Retinal pigment epithelial cell (primary cell): ENCODE measurements around the gene PSG6.
"Not testable (repeated sequence)": the region's sequence is repeated elsewhere in the genome, so short reads cannot be mapped to it uniquely, and the experiment has no call there.

Experiments
- DNase-seq: peaks from one replicate; pipeline ENCODE4 v3.0.0-alpha.2; 2010; ENCODE audit warnings: low read depth
- H3K4me3 ChIP-seq: 2 replicates; pipeline ENCODE4 v1.5.1; 2011; ENCODE audit warnings: mild to moderate bottlenecking, low read length, control low read depth, moderate library complexity
- TF ChIP-seq, protein P1 (sequence below): conservative IDR thresholded peaks from 2 replicates; pipeline ENCODE4 v1.5.1; 2011; ENCODE audit warnings: low read depth, low read length, control low read depth, inconsistent platforms

Gene PSG6

DNA sequence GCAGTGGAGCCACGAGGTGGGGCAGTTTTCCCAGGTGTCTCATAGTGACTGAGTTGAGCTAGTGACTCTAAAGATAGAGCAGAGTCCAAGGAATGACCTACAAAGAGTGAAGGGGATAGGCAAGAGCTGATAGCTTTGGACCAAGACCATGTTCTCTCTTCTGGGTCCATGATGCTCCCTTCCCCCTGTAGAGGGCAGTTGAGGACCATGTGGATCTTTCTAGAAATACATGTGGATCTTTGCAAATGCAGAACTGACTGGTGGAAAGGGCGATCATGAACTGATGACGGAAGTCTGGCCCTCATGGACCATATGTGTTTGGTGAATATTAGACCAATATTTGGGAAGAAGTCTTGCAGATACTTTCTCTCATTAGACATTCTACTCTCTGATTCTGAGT lies 45.1 kb downstream of the PSG6 start:
- no peak overlapping the region for H3K4me3 ChIP-seq
- DNase-seq: no peak
- TF ChIP-seq, protein P1, sequence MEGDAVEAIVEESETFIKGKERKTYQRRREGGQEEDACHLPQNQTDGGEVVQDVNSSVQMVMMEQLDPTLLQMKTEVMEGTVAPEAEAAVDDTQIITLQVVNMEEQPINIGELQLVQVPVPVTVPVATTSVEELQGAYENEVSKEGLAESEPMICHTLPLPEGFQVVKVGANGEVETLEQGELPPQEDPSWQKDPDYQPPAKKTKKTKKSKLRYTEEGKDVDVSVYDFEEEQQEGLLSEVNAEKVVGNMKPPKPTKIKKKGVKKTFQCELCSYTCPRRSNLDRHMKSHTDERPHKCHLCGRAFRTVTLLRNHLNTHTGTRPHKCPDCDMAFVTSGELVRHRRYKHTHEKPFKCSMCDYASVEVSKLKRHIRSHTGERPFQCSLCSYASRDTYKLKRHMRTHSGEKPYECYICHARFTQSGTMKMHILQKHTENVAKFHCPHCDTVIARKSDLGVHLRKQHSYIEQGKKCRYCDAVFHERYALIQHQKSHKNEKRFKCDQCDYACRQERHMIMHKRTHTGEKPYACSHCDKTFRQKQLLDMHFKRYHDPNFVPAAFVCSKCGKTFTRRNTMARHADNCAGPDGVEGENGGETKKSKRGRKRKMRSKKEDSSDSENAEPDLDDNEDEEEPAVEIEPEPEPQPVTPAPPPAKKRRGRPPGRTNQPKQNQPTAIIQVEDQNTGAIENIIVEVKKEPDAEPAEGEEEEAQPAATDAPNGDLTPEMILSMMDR: no peak

DNA sequence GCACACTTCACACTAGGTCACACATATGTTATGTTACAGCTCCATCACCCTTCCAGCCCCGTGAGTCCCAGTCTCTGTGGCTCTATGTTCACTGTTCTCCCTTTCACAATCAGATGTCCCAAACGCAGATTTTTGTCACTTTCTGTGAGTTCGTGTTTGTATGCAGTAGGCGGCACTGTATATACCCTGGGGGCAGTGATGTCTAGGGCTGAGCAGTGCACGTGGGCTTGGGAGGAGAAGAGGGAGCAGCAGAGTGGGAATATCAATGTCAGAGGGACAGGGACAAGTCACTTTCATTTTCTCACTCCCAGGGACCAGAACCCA lies 60.2 kb downstream of the PSG6 start:
- TF ChIP-seq, protein P1: no peak

DNA sequence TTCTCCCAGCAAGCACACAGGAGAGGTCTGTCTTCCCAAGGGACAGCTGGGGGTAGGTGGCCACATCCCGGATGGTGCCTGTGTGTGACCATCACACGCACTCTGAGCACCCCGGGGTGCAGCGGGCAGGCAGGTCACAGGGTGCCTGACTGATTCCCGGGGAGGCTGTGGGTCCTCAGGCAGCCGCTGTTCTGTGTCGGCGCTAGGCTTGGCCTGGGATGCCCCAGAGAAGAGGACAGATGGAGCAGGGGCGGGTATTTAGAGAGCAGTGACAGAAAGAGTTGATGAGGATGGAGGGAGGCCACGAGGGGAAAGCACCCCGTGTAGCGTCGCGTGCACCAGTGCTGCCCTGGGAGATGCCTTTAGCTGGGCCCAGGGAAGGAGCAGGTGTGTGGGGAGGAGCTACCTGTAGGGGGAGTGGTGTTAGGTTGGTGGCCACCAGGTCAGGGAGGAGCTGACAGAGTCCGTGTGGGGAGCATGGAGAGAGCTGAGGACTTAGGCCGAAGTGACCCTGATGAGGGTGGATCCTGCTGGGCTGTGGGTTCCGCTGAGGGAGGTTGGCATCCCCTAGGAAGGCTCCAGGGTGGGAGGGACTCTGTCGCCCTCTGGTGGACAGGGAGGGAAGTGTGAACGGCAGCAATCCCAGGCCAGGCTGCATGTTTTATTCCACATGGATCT lies 60.7 kb downstream of the PSG6 start:
- not testable (repeated sequence) for DNase-seq, H3K4me3 ChIP-seq
- TF ChIP-seq, protein P1: peak; percentile 55

More for the DNA sequence above, 60.2 kb downstream of the PSG6 start:
- DNase-seq: no peak
- H3K4me3 ChIP-seq: no peak overlapping the region

DNA sequence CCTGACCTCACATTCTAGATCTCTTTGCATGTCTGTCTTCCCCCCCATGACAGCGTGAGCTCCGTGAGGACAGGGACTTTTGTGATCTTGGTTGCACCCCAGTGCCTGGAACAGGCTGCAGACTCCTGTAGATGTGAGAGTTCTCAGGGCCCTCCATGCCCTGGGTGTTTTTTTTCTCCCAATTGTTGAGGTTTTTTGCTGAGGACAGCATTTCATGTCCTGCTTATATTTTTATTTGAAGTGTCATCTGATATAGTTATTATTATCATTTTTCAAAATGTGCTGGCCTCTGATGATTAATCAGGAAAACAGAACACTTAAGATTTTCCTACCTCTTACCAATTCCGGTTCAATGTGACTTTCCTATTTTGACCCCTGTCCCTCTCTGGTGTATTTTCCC lies 62.9 kb downstream of the PSG6 start:
- H3K4me3 ChIP-seq, DNase-seq: not testable (repeated sequence)

DNA sequence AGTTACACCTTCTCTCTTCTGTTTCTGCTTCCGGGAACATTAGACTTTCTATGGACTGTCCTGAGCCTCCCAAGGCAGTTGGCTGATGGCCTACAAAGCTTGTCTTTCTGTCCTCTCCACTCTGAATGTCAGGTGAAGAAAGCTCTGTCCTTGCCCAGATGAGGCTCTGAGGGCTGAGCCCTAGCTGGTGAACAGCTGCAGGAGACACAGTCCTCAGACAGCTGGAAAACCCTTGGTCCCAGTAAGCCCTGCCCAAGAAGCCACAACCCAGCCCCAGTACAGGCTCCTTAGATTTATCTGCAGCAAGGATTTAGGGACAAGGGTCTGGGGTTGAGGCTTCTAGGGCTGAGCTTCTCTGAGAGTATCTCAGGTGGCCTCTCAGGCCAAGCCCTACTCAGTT lies 64.5 kb downstream of the PSG6 start:
- not testable (repeated sequence) for DNase-seq, H3K4me3 ChIP-seq

DNA sequence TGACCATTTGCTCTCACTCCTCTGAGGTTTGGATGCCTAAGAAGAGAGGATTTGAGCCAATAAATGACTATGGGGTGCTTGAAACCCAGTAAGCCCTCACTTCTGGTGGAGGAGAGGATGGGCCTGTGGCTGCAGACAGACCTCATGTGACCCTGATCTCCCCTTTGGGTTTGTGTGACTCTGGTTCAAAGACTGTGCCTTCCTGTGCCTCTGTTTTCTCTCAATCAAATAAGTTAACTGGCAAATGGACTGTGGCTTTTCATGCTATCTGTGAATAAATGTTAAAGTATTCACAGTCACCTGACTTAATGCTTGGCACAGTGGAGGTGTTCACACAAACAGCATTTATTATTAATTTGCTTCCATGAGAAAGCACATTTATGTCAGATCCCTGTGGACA lies 64.9 kb downstream of the PSG6 start:
- peak; percentile 38 for DNase-seq

More for the DNA sequence above, 64.9 kb downstream of the PSG6 start:
- not testable (repeated sequence) for H3K4me3 ChIP-seq
